H1 (cell line): ENCODE results near the gene ELP1.

Source experiments
- CTCF ChIP-seq, 3 experiments: IDR thresholded peaks; 1 replicate in 2 of 3; 2 replicates in 1 of 3; pipeline versions ENCODE4 v1.5.1 to v1.6.1; 2011; ENCODE audit warnings: low read length in 3 of 3, mild to moderate bottlenecking in 3 of 3, inconsistent platforms in 2 of 3, low read depth in 1 of 3, moderate library complexity in 1 of 3; ENCODE audit not compliant: insufficient read depth in 1 of 3; ENCODE audit errors: control extremely low read depth in 1 of 3
- E2F6 ChIP-seq: IDR thresholded peaks from 2 replicates; pipeline ENCODE4 v1.6.1; 2012; ENCODE audit warnings: inconsistent platforms
- EZH2 ChIP-seq: fragments of 200-600 bp; sonication (generic); IDR thresholded peaks from 2 replicates; pipeline ENCODE4 v1.7.1; 2012; ENCODE audit warnings: low read depth, mild to moderate bottlenecking, moderate library complexity, low read length, inconsistent platforms; ENCODE audit not compliant: severe bottlenecking
- KDM5A ChIP-seq: fragments of 200-600 bp; IDR thresholded peaks from 2 replicates; pipeline ENCODE4 v1.7.1; 2012; ENCODE audit warnings: mild to moderate bottlenecking, low read length, inconsistent platforms, mixed read lengths
- NRF1 ChIP-seq: IDR thresholded peaks from 2 replicates; pipeline ENCODE4 v1.6.1; 2011; ENCODE audit warnings: mild to moderate bottlenecking, low read depth, low read length, improper control_type of control experiment
- POLR2A ChIP-seq, 2 experiments: IDR thresholded peaks; 1 replicate in 1 of 2; 2 replicates in 1 of 2; pipeline ENCODE4 v1.6.1; 2011; ENCODE audit warnings: low read depth in 2 of 2, low read length in 2 of 2, mild to moderate bottlenecking in 2 of 2; ENCODE audit errors: control extremely low read depth in 1 of 2
- POLR2AphosphoS5 ChIP-seq: IDR thresholded peaks from 2 replicates; pipeline ENCODE4 v1.6.1; 2011; ENCODE audit warnings: low read depth, low read length
- SP2 ChIP-seq: IDR thresholded peaks from 2 replicates; pipeline ENCODE4 v1.6.1; 2012; ENCODE audit warnings: mild to moderate bottlenecking, low read length, inconsistent platforms

GRCh38 chr9:108903420-108904103, 30.4 kb downstream of the ELP1 start:
- TF ChIP-seq KDM5A (no peak), CTCF (IDR thresholded peaks at IDR 0.05; ENCODE audit: control extremely low read depth in 1 of 3, insufficient read depth in 1 of 3, low read depth in 1 of 3, low read length in 3 of 3) (no peak), POLR2AphosphoS5 (no peak), EZH2 (no peak), SP2 (no peak), POLR2A (IDR thresholded peaks at IDR 0.05; ENCODE audit: control extremely low read depth in 1 of 2, low read depth in 2 of 2, low read length in 2 of 2) (no peak), NRF1 (no peak), E2F6 (no peak)
